HCT116 (cell line): ENCODE results near the gene FTL.

Experiments used
- ATF3 ChIP-seq: IDR thresholded peaks from 2 replicates; pipeline ENCODE4 v1.6.1; 2012
- CTCF ChIP-seq, 3 experiments: fragments of 200-600 bp in 1 of 3; sonication (generic) in 1 of 3; IDR thresholded peaks in 2 of 3; conservative IDR thresholded peaks in 1 of 3; 2 replicates each; pipeline ENCODE4 v1.5.1; 2012 to 2017; ENCODE audit warnings: low read depth in 2 of 3, low read length in 2 of 3, antibody characterized with exemption in 1 of 3, borderline replicate concordance in 1 of 3, control low read depth in 1 of 3, mild to moderate bottlenecking in 1 of 3, mixed read lengths in 1 of 3, mixed run types in 1 of 3, moderate library complexity in 1 of 3; ENCODE audit not compliant: insufficient read depth in 1 of 3
- EZH2phosphoT487 ChIP-seq: fragments of 200-600 bp; IDR thresholded peaks from 2 replicates; pipeline ENCODE4 v1.6.1; 2018; ENCODE audit warnings: antibody characterized with exemption, borderline replicate concordance
- JUND ChIP-seq: IDR thresholded peaks from 2 replicates; pipeline ENCODE4 v1.6.1; 2012
- POLR2AphosphoS5 ChIP-seq: IDR thresholded peaks from 2 replicates; pipeline ENCODE4 v1.6.1; 2011; ENCODE audit warnings: mild to moderate bottlenecking, low read depth, low read length, moderate library complexity
- RAD21 ChIP-seq: IDR thresholded peaks from 2 replicates; pipeline ENCODE4 v1.6.1; 2012; ENCODE audit warnings: low read depth, mild to moderate bottlenecking

- no peak for TF ChIP-seq CTCF (IDR thresholded peaks at IDR 0.05 in 2 of 3, conservative IDR thresholded peaks at IDR 0.05 in 1 of 3; ENCODE audit: borderline replicate concordance in 1 of 3, insufficient read depth in 1 of 3, low read depth in 2 of 3, low read length in 2 of 3)
- TF ChIP-seq POLR2AphosphoS5, result no peak
- no peak for TF ChIP-seq EZH2phosphoT487
- TF ChIP-seq ATF3, result no peak
- TF ChIP-seq RAD21, result no peak
- TF ChIP-seq JUND, result no peak
Observed at GRCh38 chr19:49009828-49010227, 44.7 kb downstream of the FTL start.
